Keratinocyte (primary cell): ENCODE results near the gene IL23A. TPM values are rescaled to one million over a fixed set of nuclear protein-coding genes. Genes with fewer than 3 reads are reported as not detected.
"Not testable (repeated sequence)": the region's sequence is repeated elsewhere in the genome, so short reads cannot be mapped to it uniquely, and the experiment has no call there.

Experiments used
- DNase-seq: peaks from one replicate; pipeline ENCODE4 v3.0.0-alpha.2; 2011; ENCODE audit warnings: low read depth, missing footprints, low spot score
- FAIRE-seq: peaks from 2 replicates; lab custom pipeline; 2011; peaks lifted over from hg19 to GRCh38; lab: Jason Lieb, UNC
- H2AFZ ChIP-seq: 2 replicates; pipeline ENCODE4 v1.6.0; 2012; ENCODE audit warnings: low read length, control low read depth, inconsistent platforms; ENCODE audit not compliant: control insufficient read depth
- H3K27ac ChIP-seq: 2 replicates; pipeline ENCODE4 v1.5.1; 2011; ENCODE audit warnings: low read length; ENCODE audit not compliant: control insufficient read depth, insufficient read depth
- H3K27me3 ChIP-seq: 3 replicates; pipeline ENCODE4 v1.6.0; 2011; ENCODE audit warnings: low read length; ENCODE audit not compliant: control insufficient read depth, insufficient read depth; ENCODE audit errors: extremely low read depth
- H3K36me3 ChIP-seq, 2 experiments: 2 replicates in 1 of 2; 3 replicates in 1 of 2; pipeline ENCODE4 v1.5.1; 2011; ENCODE audit warnings: low read length in 2 of 2, mild to moderate bottlenecking in 1 of 2; ENCODE audit not compliant: control insufficient read depth in 2 of 2, insufficient read depth in 2 of 2; ENCODE audit errors: extremely low read depth in 1 of 2
- H3K4me1 ChIP-seq: 3 replicates; pipeline ENCODE4 v1.5.1; 2011; ENCODE audit warnings: low read length; ENCODE audit not compliant: control insufficient read depth, insufficient read depth; ENCODE audit errors: extremely low read depth
- H3K4me2 ChIP-seq: 3 replicates; pipeline ENCODE4 v1.6.0; 2011; ENCODE audit warnings: low read depth, low read length; ENCODE audit not compliant: control insufficient read depth, insufficient read depth; ENCODE audit errors: extremely low read depth
- H3K4me3 ChIP-seq, 3 experiments: fragments of 200-600 bp in 1 of 3; sonication (generic) in 1 of 3; 2 replicates in 2 of 3; 3 replicates in 1 of 3; pipeline ENCODE4 v1.5.1; 2011 to 2016; ENCODE audit warnings: low read length in 3 of 3, mild to moderate bottlenecking in 3 of 3, control low read depth in 2 of 3, inconsistent platforms in 1 of 3, low read depth in 1 of 3, mixed read lengths in 1 of 3, mixed run types in 1 of 3, moderate library complexity in 1 of 3; ENCODE audit not compliant: control insufficient read depth in 2 of 3, insufficient read depth in 2 of 3; ENCODE audit errors: extremely low read depth in 1 of 3
- H3K79me2 ChIP-seq: 2 replicates; pipeline ENCODE4 v1.6.0; 2012; ENCODE audit warnings: low read length; ENCODE audit not compliant: control insufficient read depth, insufficient read depth
- H3K9ac ChIP-seq: 3 replicates; pipeline ENCODE4 v1.6.0; 2011; ENCODE audit warnings: low read length; ENCODE audit not compliant: control insufficient read depth, insufficient read depth; ENCODE audit errors: extremely low read depth
- H3K9me1 ChIP-seq: 3 replicates; pipeline ENCODE4 v1.6.0; 2011; ENCODE audit warnings: low read length; ENCODE audit not compliant: control insufficient read depth, insufficient read depth; ENCODE audit errors: extremely low read depth
- H3K9me3 ChIP-seq: 2 replicates; pipeline ENCODE4 v1.5.1; 2012; ENCODE audit warnings: low read depth, low read length; ENCODE audit not compliant: control insufficient read depth
- H4K20me1 ChIP-seq: 3 replicates; pipeline ENCODE4 v1.6.0; 2011; ENCODE audit warnings: low read length; ENCODE audit not compliant: control insufficient read depth, insufficient read depth; ENCODE audit errors: extremely low read depth
- CTCF ChIP-seq, 3 experiments: IDR thresholded peaks in 1 of 3; conservative IDR thresholded peaks in 1 of 3; optimal IDR thresholded peaks in 1 of 3; 2 replicates in 2 of 3; 3 replicates in 1 of 3; pipeline versions ENCODE3 to v1.5.1; 2011; ENCODE audit warnings: low read length in 3 of 3, mild to moderate bottlenecking in 3 of 3, moderate library complexity in 2 of 3, control low read depth in 1 of 3, inconsistent platforms in 1 of 3; ENCODE audit not compliant: insufficient read depth in 2 of 3; ENCODE audit errors: extremely low read depth in 1 of 3
- EZH2 ChIP-seq: IDR thresholded peaks from one replicate; pipeline ENCODE4 v1.6.1; 2012; ENCODE audit warnings: inconsistent platforms, mild to moderate bottlenecking, low read length, moderate library complexity
- dilution Hi-C: fragments of 300-500 bp; cut with MboI; formaldehyde crosslinking; loops from one replicate; pipeline ENCODE4 v1.7.0; 2020; ENCODE audit warnings: low sequenced_read_pairs; ENCODE audit not compliant: extremely low pct_ligation_motif_present
- polyA plus RNA-seq, 5 experiments: library from polyadenylated mRNA; depleted of rRNA in 3 of 5; stranded (reverse) in 3 of 5; stranded (forward) in 1 of 5; unstranded in 1 of 5; fragments of >200 nt; gene quantifications; 1 replicate in 1 of 5; 2 replicates in 3 of 5; 3 replicates in 1 of 5; pipeline versions ENCODE4 v1.2.1 to v1.2.3, GENCODE V29; 2011 to 2012; ENCODE audit warnings: missing spikeins in 2 of 5, low read depth in 1 of 5, low replicate concordance in 1 of 5

Gene IL23A
- polyA plus RNA-seq, 1 donor (not counting 4 experiments of a cell fraction or from before 2014, with no cell fraction given) = 1.5 TPM

GRCh38 chr12:56334490-56334793 is 4.2 kb upstream of the IL23A start:
- no peaks in the 10 kb centered on the region for H3K27me3 ChIP-seq
- peak overlapping the region; percentile 93 for H3K9ac ChIP-seq
- no peaks in the 10 kb centered on the region for H4K20me1 ChIP-seq
- dilution Hi-C loops = no loop called here
- H3K36me3 ChIP-seq = no peaks in the 10 kb centered on the region
- peaks cover 24% of the 10 kb centered on the region for H3K4me1 ChIP-seq
- H3K27ac ChIP-seq = peak overlapping the region; percentile 98
- H3K4me3 ChIP-seq = peak overlapping the region; percentile 50 to 90 (median 78)
- TF ChIP-seq EZH2 (no peak), CTCF (optimal IDR thresholded peaks at IDR 0.05 in 1 of 3, IDR thresholded peaks at IDR 0.05 in 1 of 3, conservative IDR thresholded peaks at IDR 0.05 in 1 of 3; ENCODE audit: extremely low read depth in 1 of 3, insufficient read depth in 2 of 3, low read length in 3 of 3) (no peak)
- no peaks in the 10 kb centered on the region for H3K9me1 ChIP-seq
- H3K4me2 ChIP-seq = peak overlapping the region; percentile 87
- FAIRE-seq = no peak
- no peak for DNase-seq
- H3K79me2 ChIP-seq = peaks cover 2% of the 10 kb centered on the region
- H3K9me3 ChIP-seq = no peaks in the 10 kb centered on the region
- peak overlapping the region; percentile 54 for H2AFZ ChIP-seq

GRCh38 chr12:56335527-56335926 is 3.2 kb upstream of the IL23A start:
- H3K27ac ChIP-seq, FAIRE-seq, H4K20me1 ChIP-seq, H3K79me2 ChIP-seq, H3K36me3 ChIP-seq, H2AFZ ChIP-seq, H3K27me3 ChIP-seq, dilution Hi-C loops, H3K9me3 ChIP-seq, H3K9ac ChIP-seq, DNase-seq, H3K4me3 ChIP-seq, H3K4me2 ChIP-seq, H3K9me1 ChIP-seq: not testable (repeated sequence)
- peaks cover 30% of the 10 kb centered on the region for H3K4me1 ChIP-seq

GRCh38 chr12:56336361-56337167 is 2.1 kb upstream of the IL23A start:
- FAIRE-seq (no peak), DNase-seq (no peak)
- H2AFZ ChIP-seq = no peak overlapping the region
- no peaks in the 10 kb centered on the region for H3K27me3 ChIP-seq
- dilution Hi-C loops = no loop called here
- peaks cover 0 to 3% of the 10 kb centered on the region in 2 experiments for H3K36me3 ChIP-seq
- H3K9ac ChIP-seq = no peak overlapping the region
- peaks cover 2% of the 10 kb centered on the region for H3K79me2 ChIP-seq
- H3K9me1 ChIP-seq = no peaks in the 10 kb centered on the region
- H3K4me1 ChIP-seq = peaks cover 30% of the 10 kb centered on the region
- no peak for TF ChIP-seq CTCF (optimal IDR thresholded peaks at IDR 0.05 in 1 of 3, IDR thresholded peaks at IDR 0.05 in 1 of 3, conservative IDR thresholded peaks at IDR 0.05 in 1 of 3; ENCODE audit: extremely low read depth in 1 of 3, insufficient read depth in 2 of 3, low read length in 3 of 3)
- H3K4me2 ChIP-seq = no peak overlapping the region
- no peaks in the 10 kb centered on the region for H3K9me3 ChIP-seq
- H3K4me3 ChIP-seq = no peak overlapping the region
- H4K20me1 ChIP-seq = no peaks in the 10 kb centered on the region
- H3K27ac ChIP-seq = no peak overlapping the region
